DOHH2 (cell line): ENCODE results near the gene FBXO34.

Source experiments
- H3F3A ChIP-seq: fragments of 200-600 bp; sonication (generic), shearing (Covaris generic); 2 replicates; pipeline ENCODE4 v1.6.0; 2016; ENCODE audit warnings: antibody characterized with exemption, mild to moderate bottlenecking; ENCODE audit not compliant: control insufficient read depth, insufficient read depth
- H3K27ac ChIP-seq: fragments of 200-600 bp; sonication (generic); 2 replicates; pipeline ENCODE4 v1.5.1; 2014; ENCODE audit warnings: low read depth, mild to moderate bottlenecking, low read length, moderate library complexity
- H3K27me3 ChIP-seq: fragments of 200-600 bp; sonication (generic); 2 replicates; pipeline ENCODE4 v1.6.1; 2014; ENCODE audit warnings: mild to moderate bottlenecking, low read length, mixed read lengths; ENCODE audit not compliant: control insufficient read depth
- H3K36me3 ChIP-seq: fragments of 200-600 bp; sonication (generic); 2 replicates; pipeline ENCODE4 v1.6.1; 2014; ENCODE audit warnings: mild to moderate bottlenecking, low read length, moderate library complexity, mixed read lengths; ENCODE audit not compliant: control insufficient read depth
- H3K4me1 ChIP-seq: fragments of 200-600 bp; sonication (generic); 2 replicates; pipeline ENCODE4 v1.6.1; 2014; ENCODE audit warnings: mild to moderate bottlenecking, low read length, mixed read lengths; ENCODE audit not compliant: control insufficient read depth
- H3K4me2 ChIP-seq: fragments of 200-600 bp; sonication (generic); 2 replicates; pipeline ENCODE4 v1.6.0; 2014; ENCODE audit warnings: mild to moderate bottlenecking, low read length, moderate library complexity
- H3K4me3 ChIP-seq: fragments of 200-600 bp; sonication (generic); 2 replicates; pipeline ENCODE4 v1.5.1; 2014; ENCODE audit warnings: mild to moderate bottlenecking, low read length, mixed read lengths
- H3K79me2 ChIP-seq: fragments of 200-600 bp; sonication (generic); 2 replicates; pipeline ENCODE4 v1.6.1; 2014; ENCODE audit warnings: mild to moderate bottlenecking, low read length, mixed read lengths; ENCODE audit not compliant: control insufficient read depth
- H3K9me2 ChIP-seq: fragments of 200-600 bp; sonication (generic); replicated peaks from 2 replicates; pipeline ENCODE4 v1.6.1; 2014; ENCODE audit warnings: mild to moderate bottlenecking, low read length, mixed read lengths; ENCODE audit not compliant: control insufficient read depth
- H3K9me3 ChIP-seq: fragments of 200-600 bp; sonication (generic); 2 replicates; pipeline ENCODE4 v1.6.1; 2014; ENCODE audit warnings: antibody characterized with exemption, low read length, mixed read lengths; ENCODE audit not compliant: control insufficient read depth, insufficient read depth
- H4K20me1 ChIP-seq: fragments of 200-600 bp; sonication (generic); 2 replicates; pipeline ENCODE4 v1.6.0; 2014; ENCODE audit warnings: low read depth, mild to moderate bottlenecking, antibody characterized with exemption, low read length, moderate library complexity; ENCODE audit not compliant: control insufficient read depth, insufficient read depth
- CTCF ChIP-seq: fragments of 200-600 bp; sonication (generic); IDR thresholded peaks from one replicate; pipeline ENCODE4 v1.5.1; 2014; ENCODE audit warnings: antibody characterized with exemption, mild to moderate bottlenecking, low read depth, low read length; ENCODE audit not compliant: poor library complexity, severe bottlenecking
- EZH2phosphoT487 ChIP-seq: fragments of 200-600 bp; sonication (generic); IDR thresholded peaks from 2 replicates; pipeline ENCODE4 v1.6.1; 2017; ENCODE audit warnings: borderline replicate concordance, mild to moderate bottlenecking, antibody characterized with exemption, low read length, moderate library complexity, mixed read lengths

The FBXO34 gene

GRCh38 chr14:55239320-55239719, 31.9 kb upstream of the FBXO34 start:
- Histone ChIP-seq H3K4me3 (no peak overlapping the region), H3K4me2 (no peak overlapping the region), H3K4me1 (peaks cover 3% of the 10 kb centered on the region; the same call in 1 of the 2 replicates), H3K27me3 (no peaks in the 10 kb centered on the region), H4K20me1 (no peaks in the 10 kb centered on the region), H3K9me2 (no peaks in the 10 kb centered on the region), H3K79me2 (no peaks in the 10 kb centered on the region), H3K27ac (no peak overlapping the region), H3K9me3 (no peaks in the 10 kb centered on the region), H3F3A (no peaks in the 10 kb centered on the region), H3K36me3 (no peaks in the 10 kb centered on the region)
- TF ChIP-seq EZH2phosphoT487 (no peak), CTCF (no peak)

- 0 out of 2 replicates have a peak, but pooled peaks cover 2% of the 10 kb centered on the region for H3K27me3 ChIP-seq
- H3F3A ChIP-seq: no peaks in the 10 kb centered on the region
- H3K27ac ChIP-seq: no peak overlapping the region
- no peak for TF ChIP-seq CTCF
- no peak for TF ChIP-seq EZH2phosphoT487
- H3K9me2 ChIP-seq: no peaks in the 10 kb centered on the region
- no peaks in the 10 kb centered on the region for H4K20me1 ChIP-seq
- H3K79me2 ChIP-seq: no peaks in the 10 kb centered on the region
- no peak overlapping the region for H3K4me3 ChIP-seq
- H3K9me3 ChIP-seq: no peaks in the 10 kb centered on the region
- H3K4me1 ChIP-seq: peaks cover 3% of the 10 kb centered on the region; the same call in 1 of the 2 replicates
- no peak overlapping the region for H3K4me2 ChIP-seq
- H3K36me3 ChIP-seq: no peaks in the 10 kb centered on the region
These were observed 30.6 kb upstream of the FBXO34 start for GRCh38 chr14:55240526-55241178.

- no peaks in the 10 kb centered on the region for H3K9me3 ChIP-seq
- H3K27me3 ChIP-seq: 0 out of 2 replicates have a peak, but pooled peaks cover 2% of the 10 kb centered on the region
These were observed 29.5 kb upstream of the FBXO34 start for GRCh38 chr14:55241673-55242072.

More at GRCh38 chr14:55241673-55242072, 29.5 kb upstream of the FBXO34 start:
- TF ChIP-seq CTCF: no peak
- no peak for TF ChIP-seq EZH2phosphoT487
- Histone ChIP-seq H3K4me2 (no peak overlapping the region), H3K4me1 (peaks cover 3% of the 10 kb centered on the region; the same call in 1 of the 2 replicates), H4K20me1 (no peaks in the 10 kb centered on the region), H3K4me3 (no peak overlapping the region), H3K9me2 (no peaks in the 10 kb centered on the region), H3F3A (no peaks in the 10 kb centered on the region), H3K36me3 (no peaks in the 10 kb centered on the region), H3K79me2 (no peaks in the 10 kb centered on the region), H3K27ac (no peak overlapping the region)
